HCT116 (cell line): Measurements from ENCODE around the gene SETD2.

Source experiments
- EZH2 ChIP-seq: fragments of 200-600 bp; sonication (generic); IDR thresholded peaks from 2 replicates; pipeline ENCODE4 v1.6.1; 2017; ENCODE audit warnings: antibody characterized with exemption, mixed run types
- EZH2phosphoT487 ChIP-seq: fragments of 200-600 bp; IDR thresholded peaks from 2 replicates; pipeline ENCODE4 v1.6.1; 2018; ENCODE audit warnings: antibody characterized with exemption, borderline replicate concordance
- JUND ChIP-seq: IDR thresholded peaks from 2 replicates; pipeline ENCODE4 v1.6.1; 2012
- POLR2A ChIP-seq: IDR thresholded peaks from 2 replicates; pipeline ENCODE4 v1.7.0; 2011; ENCODE audit warnings: borderline replicate concordance; ENCODE audit not compliant: insufficient read depth, insufficient read length; ENCODE audit errors: extremely low read depth
- POLR2AphosphoS5 ChIP-seq: IDR thresholded peaks from 2 replicates; pipeline ENCODE4 v1.6.1; 2011; ENCODE audit warnings: mild to moderate bottlenecking, low read depth, low read length, moderate library complexity
- SIN3A ChIP-seq: IDR thresholded peaks from 2 replicates; pipeline ENCODE4 v1.6.1; 2012; ENCODE audit warnings: low read depth
- SRF ChIP-seq: IDR thresholded peaks from 2 replicates; pipeline ENCODE4 v1.6.1; 2012; ENCODE audit warnings: low read depth
- TCF7L2 ChIP-seq: IDR thresholded peaks from 2 replicates; pipeline ENCODE4 v1.7.0; 2011; ENCODE audit warnings: borderline replicate concordance, inconsistent platforms; ENCODE audit not compliant: insufficient read depth, insufficient read length; ENCODE audit errors: extremely low read depth
- ZNF274 ChIP-seq: fragments of 200-500 bp; sonication (Bioruptor generic); IDR thresholded peaks from 2 replicates; pipeline ENCODE4 v1.6.1; 2014; ENCODE audit warnings: mild to moderate bottlenecking, low read depth, low read length, inconsistent platforms
- TF ChIP-seq, protein P1 (sequence below): IDR thresholded peaks from 2 replicates; pipeline ENCODE4 v1.6.1; 2012
- TF ChIP-seq, protein P2 (sequence below), 3 experiments: fragments of 200-600 bp in 1 of 3; sonication (generic) in 1 of 3; IDR thresholded peaks in 2 of 3; conservative IDR thresholded peaks in 1 of 3; 2 replicates each; pipeline ENCODE4 v1.5.1; 2012 to 2017; ENCODE audit warnings: low read depth in 2 of 3, low read length in 2 of 3, antibody characterized with exemption in 1 of 3, borderline replicate concordance in 1 of 3, control low read depth in 1 of 3, mild to moderate bottlenecking in 1 of 3, mixed read lengths in 1 of 3, mixed run types in 1 of 3, moderate library complexity in 1 of 3; ENCODE audit not compliant: insufficient read depth in 1 of 3
- TF ChIP-seq, protein P3 (sequence below): IDR thresholded peaks from 2 replicates; pipeline ENCODE4 v1.6.1; 2012
- TF ChIP-seq, protein P4 (sequence below): IDR thresholded peaks from 2 replicates; pipeline ENCODE4 v1.6.1; 2011; ENCODE audit warnings: mild to moderate bottlenecking, low read length, moderate library complexity; ENCODE audit not compliant: insufficient replicate concordance; ENCODE audit errors: extremely low read depth

DNA sequence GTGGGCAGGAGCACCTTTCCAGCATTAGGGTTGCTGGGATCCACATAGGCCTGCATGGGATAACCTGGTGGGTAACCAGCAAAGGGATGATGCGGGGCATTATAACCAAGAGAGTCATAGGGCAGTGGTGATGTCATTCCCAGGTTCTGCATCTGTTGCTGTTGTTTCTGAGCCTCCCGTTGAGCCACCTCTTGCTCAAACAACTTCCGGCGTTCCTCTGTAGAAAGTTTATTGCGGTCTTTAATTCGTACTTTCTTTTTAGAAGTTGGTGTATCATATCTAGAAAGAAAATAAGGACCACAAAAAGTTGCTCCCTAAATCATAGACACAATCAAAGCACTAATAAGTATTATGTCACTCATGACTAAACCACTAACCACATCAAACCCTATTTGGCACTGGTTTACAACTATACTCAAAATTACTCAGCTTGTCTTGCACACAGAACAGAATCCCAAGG, 106.7 kb downstream of the SETD2 start:
- TF ChIP-seq EZH2 (no peak), SIN3A (no peak), POLR2A (no peak), POLR2AphosphoS5 (no peak), JUND (no peak), TCF7L2 (no peak), ZNF274 (no peak), EZH2phosphoT487 (no peak), SRF (no peak)
- TF ChIP-seq, protein P1, sequence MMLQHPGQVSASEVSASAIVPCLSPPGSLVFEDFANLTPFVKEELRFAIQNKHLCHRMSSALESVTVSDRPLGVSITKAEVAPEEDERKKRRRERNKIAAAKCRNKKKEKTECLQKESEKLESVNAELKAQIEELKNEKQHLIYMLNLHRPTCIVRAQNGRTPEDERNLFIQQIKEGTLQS, result no peak
- TF ChIP-seq, protein P2, sequence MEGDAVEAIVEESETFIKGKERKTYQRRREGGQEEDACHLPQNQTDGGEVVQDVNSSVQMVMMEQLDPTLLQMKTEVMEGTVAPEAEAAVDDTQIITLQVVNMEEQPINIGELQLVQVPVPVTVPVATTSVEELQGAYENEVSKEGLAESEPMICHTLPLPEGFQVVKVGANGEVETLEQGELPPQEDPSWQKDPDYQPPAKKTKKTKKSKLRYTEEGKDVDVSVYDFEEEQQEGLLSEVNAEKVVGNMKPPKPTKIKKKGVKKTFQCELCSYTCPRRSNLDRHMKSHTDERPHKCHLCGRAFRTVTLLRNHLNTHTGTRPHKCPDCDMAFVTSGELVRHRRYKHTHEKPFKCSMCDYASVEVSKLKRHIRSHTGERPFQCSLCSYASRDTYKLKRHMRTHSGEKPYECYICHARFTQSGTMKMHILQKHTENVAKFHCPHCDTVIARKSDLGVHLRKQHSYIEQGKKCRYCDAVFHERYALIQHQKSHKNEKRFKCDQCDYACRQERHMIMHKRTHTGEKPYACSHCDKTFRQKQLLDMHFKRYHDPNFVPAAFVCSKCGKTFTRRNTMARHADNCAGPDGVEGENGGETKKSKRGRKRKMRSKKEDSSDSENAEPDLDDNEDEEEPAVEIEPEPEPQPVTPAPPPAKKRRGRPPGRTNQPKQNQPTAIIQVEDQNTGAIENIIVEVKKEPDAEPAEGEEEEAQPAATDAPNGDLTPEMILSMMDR (IDR thresholded peaks at IDR 0.05 in 2 of 3, conservative IDR thresholded peaks at IDR 0.05 in 1 of 3; ENCODE audit: borderline replicate concordance in 1 of 3, insufficient read depth in 1 of 3, low read depth in 2 of 3, low read length in 2 of 3), result no peak
- TF ChIP-seq, protein P3, sequence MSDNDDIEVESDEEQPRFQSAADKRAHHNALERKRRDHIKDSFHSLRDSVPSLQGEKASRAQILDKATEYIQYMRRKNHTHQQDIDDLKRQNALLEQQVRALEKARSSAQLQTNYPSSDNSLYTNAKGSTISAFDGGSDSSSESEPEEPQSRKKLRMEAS, result no peak
- TF ChIP-seq, protein P4, sequence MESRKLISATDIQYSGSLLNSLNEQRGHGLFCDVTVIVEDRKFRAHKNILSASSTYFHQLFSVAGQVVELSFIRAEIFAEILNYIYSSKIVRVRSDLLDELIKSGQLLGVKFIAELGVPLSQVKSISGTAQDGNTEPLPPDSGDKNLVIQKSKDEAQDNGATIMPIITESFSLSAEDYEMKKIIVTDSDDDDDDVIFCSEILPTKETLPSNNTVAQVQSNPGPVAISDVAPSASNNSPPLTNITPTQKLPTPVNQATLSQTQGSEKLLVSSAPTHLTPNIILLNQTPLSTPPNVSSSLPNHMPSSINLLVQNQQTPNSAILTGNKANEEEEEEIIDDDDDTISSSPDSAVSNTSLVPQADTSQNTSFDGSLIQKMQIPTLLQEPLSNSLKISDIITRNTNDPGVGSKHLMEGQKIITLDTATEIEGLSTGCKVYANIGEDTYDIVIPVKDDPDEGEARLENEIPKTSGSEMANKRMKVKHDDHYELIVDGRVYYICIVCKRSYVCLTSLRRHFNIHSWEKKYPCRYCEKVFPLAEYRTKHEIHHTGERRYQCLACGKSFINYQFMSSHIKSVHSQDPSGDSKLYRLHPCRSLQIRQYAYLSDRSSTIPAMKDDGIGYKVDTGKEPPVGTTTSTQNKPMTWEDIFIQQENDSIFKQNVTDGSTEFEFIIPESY, result no peak
